GM23338 (cell line): ENCODE data around the gene MT1F. TPM values are rescaled to one million over a fixed set of nuclear protein-coding genes. Genes with fewer than 3 reads are reported as not detected.

Experiments
- ATAC-seq: fragments of 200-7000 bp; cut with Tn5 transposase; 3 replicates; pipeline ENCODE4 v1.9.1; 2020
- DNase-seq: peaks from one replicate; pipeline ENCODE4 v3.0.0-alpha.2; 2015; ENCODE audit warnings: low spot score
- H2AFZ ChIP-seq: fragments of 200-600 bp; sonication (generic); 2 replicates; pipeline ENCODE4 v1.8.0; 2016; ENCODE audit warnings: antibody characterized with exemption, mild to moderate bottlenecking, moderate library complexity
- H3F3A ChIP-seq: fragments of 200-600 bp; sonication (generic); replicated peaks from 2 replicates; pipeline ENCODE4 v1.8.0; 2017; ENCODE audit warnings: antibody characterized with exemption, mixed run types, low read depth
- H3K27ac ChIP-seq: fragments of 200-600 bp; sonication (generic); 2 replicates; pipeline ENCODE4 v1.6.1; 2016; ENCODE audit warnings: low read depth
- H3K27me3 ChIP-seq: fragments of 200-600 bp; sonication (generic); 2 replicates; pipeline ENCODE4 v1.8.0; 2016; ENCODE audit warnings: mild to moderate bottlenecking, mixed run types, moderate library complexity; ENCODE audit not compliant: insufficient read depth
- H3K36me3 ChIP-seq: fragments of 200-600 bp; sonication (generic); 2 replicates; pipeline ENCODE4 v1.8.0; 2016; ENCODE audit warnings: mild to moderate bottlenecking; ENCODE audit not compliant: insufficient read depth
- H3K4me1 ChIP-seq: fragments of 200-600 bp; sonication (generic); 2 replicates; pipeline ENCODE4 v1.8.0; 2016; ENCODE audit warnings: mild to moderate bottlenecking, moderate library complexity; ENCODE audit not compliant: insufficient read depth
- H3K4me2 ChIP-seq: fragments of 200-600 bp; sonication (generic); 2 replicates; pipeline ENCODE4 v1.7.1; 2017; ENCODE audit warnings: mixed run types
- H3K4me3 ChIP-seq: fragments of 200-600 bp; sonication (generic); 2 replicates; pipeline ENCODE4 v1.6.1; 2016; ENCODE audit warnings: mixed run types
- H3K79me2 ChIP-seq: fragments of 200-600 bp; sonication (generic); replicated peaks from 2 replicates; pipeline ENCODE4 v1.8.0; 2017; ENCODE audit warnings: mild to moderate bottlenecking; ENCODE audit not compliant: insufficient read depth
- H3K9me2 ChIP-seq: fragments of 200-600 bp; sonication (generic); 2 replicates; pipeline ENCODE4 v1.8.0; 2017; ENCODE audit not compliant: insufficient read depth
- H4K20me1 ChIP-seq: fragments of 200-600 bp; sonication (generic); replicated peaks from 2 replicates; pipeline ENCODE4 v1.8.0; 2017; ENCODE audit warnings: mild to moderate bottlenecking; ENCODE audit not compliant: insufficient read depth
- H3K27ac Mint-ChIP-seq: 2 replicates; pipeline ENCODE4 v1.8.0; 2020; ENCODE audit warnings: inconsistent platforms, mild to moderate bottlenecking, moderate library complexity, mixed read lengths
- H3K27me3 Mint-ChIP-seq: 3 replicates; pipeline ENCODE4 v1.8.0; 2022; ENCODE audit warnings: low read depth, mild to moderate bottlenecking, moderate library complexity, mixed read lengths, inconsistent platforms; ENCODE audit not compliant: insufficient read depth, poor library complexity
- H3K36me3 Mint-ChIP-seq: 3 replicates; pipeline ENCODE4 v1.8.0; 2021; ENCODE audit warnings: low read depth, mild to moderate bottlenecking, inconsistent platforms, moderate library complexity, mixed read lengths
- H3K4me1 Mint-ChIP-seq: 3 replicates; pipeline ENCODE4 v1.8.0; 2020; ENCODE audit warnings: mild to moderate bottlenecking, inconsistent platforms, mixed read lengths
- H3K4me3 Mint-ChIP-seq: 3 replicates; pipeline ENCODE4 v1.8.0; 2021; ENCODE audit warnings: moderate library complexity, mild to moderate bottlenecking, inconsistent platforms, mixed read lengths
- H3K9me3 Mint-ChIP-seq: 3 replicates; pipeline ENCODE4 v1.8.0; 2020; ENCODE audit warnings: moderate library complexity, mild to moderate bottlenecking, inconsistent platforms, mixed read lengths
- CREB1 ChIP-seq: fragments of 250-450 bp; sonication (Bioruptor Pico); IDR thresholded peaks from 2 replicates; pipeline ENCODE4 v1.5.0; 2020; ENCODE audit warnings: low read depth, mild to moderate bottlenecking, moderate library complexity
- NANOG ChIP-seq: IDR thresholded peaks from 2 replicates; pipeline ENCODE4 v1.6.1; 2016; ENCODE audit warnings: antibody characterized with exemption, borderline replicate concordance
- POLR2AphosphoS5 ChIP-seq: IDR thresholded peaks from 2 replicates; pipeline ENCODE4 v1.6.1; 2016; ENCODE audit warnings: antibody characterized with exemption, low read depth
- ZNF114 ChIP-seq: fragments of 250-450 bp; sonication (Bioruptor Pico); IDR thresholded peaks from 2 replicates; pipeline ENCODE4 v1.5.0; 2020; ENCODE audit warnings: mild to moderate bottlenecking, moderate library complexity
- ZNF331 ChIP-seq: fragments of 250-450 bp; sonication (Bioruptor Pico); IDR thresholded peaks from 2 replicates; pipeline ENCODE4 v1.5.0; 2020; ENCODE audit warnings: low read depth, mild to moderate bottlenecking, moderate library complexity
- ZNF462 ChIP-seq: fragments of 250-450 bp; sonication (Bioruptor Pico); IDR thresholded peaks from 2 replicates; pipeline ENCODE4 v1.5.0; 2020; ENCODE audit warnings: mild to moderate bottlenecking, moderate library complexity
- polyA plus RNA-seq: library from polyadenylated mRNA; unstranded; fragments of >200 nt; fragmentation: Nextera tagmentation; extraction: Ambion mirVana; gene quantifications from 2 replicates; pipeline ENCODE4 v1.2.1, GENCODE V29; 2016
- total RNA-seq: library from RNA; depleted of rRNA; stranded (reverse); fragments of >200 nt; shearing (Covaris generic); gene quantifications from 2 replicates; pipeline ENCODE4 v1.2.3, GENCODE V29; 2014

Gene MT1F
- total and polyA plus RNA-seq, 2 experiments from 2014 or later = 7.4 to 107 TPM

GRCh38 chr16:56618138-56618537, 39.6 kb upstream of the MT1F start:
- no peak overlapping the region for H3K27ac ChIP-seq
- no peak overlapping the region for H3K4me3 ChIP-seq
- no peaks in the 10 kb centered on the region for H3K36me3 ChIP-seq
- no peak overlapping the region for H2AFZ ChIP-seq
- peak overlapping the region; percentile 92; the same call in 1 of the 2 replicates for H3K4me2 ChIP-seq
- H3K27me3 Mint-ChIP-seq = peaks cover 83% of the 10 kb centered on the region
- TF ChIP-seq POLR2AphosphoS5 (no peak), NANOG (no peak), ZNF114 (no peak), CREB1 (no peak), ZNF462 (CRISPR knock-in tag) (no peak), ZNF331 (no peak)
- H3F3A ChIP-seq = 0 out of 2 replicates have a peak, but pooled peaks cover 3% of the 10 kb centered on the region
- no peaks in the 10 kb centered on the region; the same call in 1 of the 2 replicates for H3K9me2 ChIP-seq
- H3K4me1 Mint-ChIP-seq = peaks cover 46% of the 10 kb centered on the region
- H3K27me3 ChIP-seq = peaks cover 99% of the 10 kb centered on the region
- peaks cover 54% of the 10 kb centered on the region for H3K4me1 ChIP-seq
- DNase-seq (no peak), ATAC-seq (peak; percentile 26)
- H4K20me1 ChIP-seq = 0 out of 2 replicates have a peak, but pooled peaks cover 9% of the 10 kb centered on the region
- H3K9me3 Mint-ChIP-seq = peaks cover 8% of the 10 kb centered on the region; the same call in 1 of the 3 replicates
- no peak overlapping the region for H3K27ac Mint-ChIP-seq
- peak overlapping the region; percentile 83 for H3K4me3 Mint-ChIP-seq
- H3K36me3 Mint-ChIP-seq = no peaks in the 10 kb centered on the region
- no peaks in the 10 kb centered on the region for H3K79me2 ChIP-seq

DNA sequence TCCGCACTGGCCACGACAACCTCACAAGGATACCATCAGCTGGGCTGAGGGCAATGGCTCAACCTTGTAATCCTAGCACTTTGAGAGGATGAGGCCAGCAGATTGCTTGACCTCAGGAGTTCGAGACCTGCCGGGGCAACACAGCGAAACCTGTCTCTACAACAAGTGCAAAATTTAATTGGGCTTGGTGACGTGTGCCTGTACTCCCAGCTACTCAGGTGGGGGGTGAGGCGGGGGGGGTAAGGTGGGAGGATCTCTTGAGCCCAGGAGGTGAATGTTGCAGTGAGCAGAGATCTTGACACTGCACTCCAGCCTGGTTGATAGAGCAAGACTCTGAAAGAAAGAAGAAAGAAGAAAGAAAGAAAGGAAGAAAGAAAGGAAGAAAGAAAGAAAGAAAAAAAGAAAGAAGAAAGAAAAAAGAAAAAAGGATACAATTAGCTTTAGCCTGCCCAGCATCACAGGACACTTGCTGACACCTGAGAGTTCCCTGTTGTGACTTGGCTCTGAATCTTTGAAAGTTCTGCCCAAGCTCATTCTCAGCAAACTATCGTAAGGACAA, 37.3 kb upstream of the MT1F start:
- H3K27me3 ChIP-seq = peaks cover 100% of the 10 kb centered on the region
- H3K4me1 Mint-ChIP-seq = peaks cover 48% of the 10 kb centered on the region
- TF ChIP-seq POLR2AphosphoS5 (no peak), ZNF462 (CRISPR knock-in tag) (no peak)

More for the DNA sequence above, 37.3 kb upstream of the MT1F start:
- Mint-ChIP-seq H3K27me3 (peaks cover 89% of the 10 kb centered on the region), H3K36me3 (no peaks in the 10 kb centered on the region), H3K4me3 (no peak overlapping the region), H3K27ac (no peak overlapping the region), H3K9me3 (peaks cover 11% of the 10 kb centered on the region; the same call in 1 of the 3 replicates)
- H3K4me3 ChIP-seq = no peak overlapping the region
- no peak overlapping the region for H3K4me2 ChIP-seq
- ATAC-seq (no peak), DNase-seq (no peak)
- H4K20me1 ChIP-seq = 0 out of 2 replicates have a peak, but pooled peaks cover 9% of the 10 kb centered on the region
- peaks cover 55% of the 10 kb centered on the region for H3K4me1 ChIP-seq
- H2AFZ ChIP-seq = no peak overlapping the region
- H3K79me2 ChIP-seq = no peaks in the 10 kb centered on the region
- H3K36me3 ChIP-seq = no peaks in the 10 kb centered on the region
- 0 out of 2 replicates have a peak, but pooled peaks cover 6% of the 10 kb centered on the region for H3F3A ChIP-seq
- H3K27ac ChIP-seq = no peak overlapping the region
- H3K9me2 ChIP-seq = no peaks in the 10 kb centered on the region; the same call in 1 of the 2 replicates
